ES-I3 (cell line): Measurements from ENCODE around the gene SHISAL1.
"Not testable (repeated sequence)": the region's sequence is repeated elsewhere in the genome, so short reads cannot be mapped to it uniquely, and the experiment has no call there.

ENCODE experiments used
- H3K36me3 ChIP-seq: 2 replicates; pipeline ENCODE4 v1.6.1; 2013; ENCODE audit warnings: mild to moderate bottlenecking, low read length, control low read depth, moderate library complexity; ENCODE audit not compliant: insufficient read depth
- H3K4me1 ChIP-seq: 2 replicates; pipeline ENCODE4 v1.6.1; 2013; ENCODE audit warnings: mild to moderate bottlenecking, control low read depth, low read length; ENCODE audit not compliant: insufficient read depth
- H3K9ac ChIP-seq: 2 replicates; pipeline ENCODE4 v1.6.1; 2013; ENCODE audit warnings: low read depth, mild to moderate bottlenecking, low read length, moderate library complexity
- H3K9me3 ChIP-seq: 2 replicates; pipeline ENCODE4 v1.6.1; 2013; ENCODE audit warnings: mild to moderate bottlenecking, low read length, moderate library complexity; ENCODE audit not compliant: control insufficient read depth, insufficient read depth

The SHISAL1 gene

DNA sequence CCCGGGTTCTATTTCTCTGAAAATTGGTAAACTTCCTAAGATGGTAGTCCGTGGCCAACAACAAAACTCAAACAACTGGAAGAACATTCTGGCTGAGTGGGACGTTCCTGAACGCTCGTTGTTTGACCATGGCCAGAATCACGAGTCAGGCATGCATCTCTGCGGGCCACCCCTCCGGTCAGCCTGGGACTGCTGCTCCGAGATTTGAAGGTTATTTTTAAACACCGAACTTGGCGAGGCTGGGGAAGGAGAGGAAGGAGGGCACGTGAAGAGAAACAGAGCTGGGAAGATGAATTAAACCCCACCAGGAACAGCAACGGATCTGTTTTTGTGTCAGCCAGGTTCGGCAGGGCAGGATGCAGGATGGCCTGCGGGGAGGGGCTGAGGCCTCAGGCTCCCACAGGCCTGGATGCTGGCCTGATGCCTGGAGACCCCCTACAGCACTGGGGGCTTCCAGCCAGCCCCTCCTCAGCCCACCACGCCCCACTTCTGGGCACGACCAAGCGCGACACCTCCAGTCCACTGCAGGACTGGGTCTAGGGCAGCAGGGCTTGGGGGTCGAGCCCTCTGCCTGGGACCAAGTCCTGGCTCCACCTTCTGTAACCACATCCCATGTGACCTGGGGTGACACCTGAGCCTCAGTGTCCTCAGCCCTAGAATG lies 5.1 kb downstream of the SHISAL1 start:
- peaks cover 3% of the 10 kb centered on the region; the same call in 1 of the 2 replicates for H3K4me1 ChIP-seq
- no peak overlapping the region for H3K9ac ChIP-seq
- no peaks in the 10 kb centered on the region for H3K36me3 ChIP-seq
- H3K9me3 ChIP-seq: no peaks in the 10 kb centered on the region

DNA sequence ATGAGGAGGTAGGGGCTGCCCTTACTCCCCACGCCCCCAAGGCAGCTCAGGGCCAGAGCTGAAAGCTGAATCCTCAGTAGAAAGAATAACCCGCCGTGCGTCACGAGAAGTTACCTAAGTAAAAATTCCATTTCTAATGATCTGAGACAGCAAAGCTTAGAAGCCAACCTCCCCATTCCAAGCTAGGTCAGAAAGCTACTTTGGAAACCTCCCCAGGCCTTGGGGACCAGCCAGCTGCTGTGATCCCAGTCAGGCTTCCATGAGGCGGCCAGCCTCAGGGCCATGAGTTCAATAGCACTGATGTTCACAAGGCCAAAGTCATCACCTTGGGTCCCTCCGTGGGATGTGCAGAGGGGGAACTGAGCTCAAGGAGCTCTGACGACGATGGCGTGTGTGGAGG lies 6.9 kb downstream of the SHISAL1 start:
- Histone ChIP-seq H3K36me3 (no peaks in the 10 kb centered on the region), H3K4me1 (peaks cover 3% of the 10 kb centered on the region; the same call in 1 of the 2 replicates), H3K9ac (no peak overlapping the region), H3K9me3 (no peaks in the 10 kb centered on the region)

DNA sequence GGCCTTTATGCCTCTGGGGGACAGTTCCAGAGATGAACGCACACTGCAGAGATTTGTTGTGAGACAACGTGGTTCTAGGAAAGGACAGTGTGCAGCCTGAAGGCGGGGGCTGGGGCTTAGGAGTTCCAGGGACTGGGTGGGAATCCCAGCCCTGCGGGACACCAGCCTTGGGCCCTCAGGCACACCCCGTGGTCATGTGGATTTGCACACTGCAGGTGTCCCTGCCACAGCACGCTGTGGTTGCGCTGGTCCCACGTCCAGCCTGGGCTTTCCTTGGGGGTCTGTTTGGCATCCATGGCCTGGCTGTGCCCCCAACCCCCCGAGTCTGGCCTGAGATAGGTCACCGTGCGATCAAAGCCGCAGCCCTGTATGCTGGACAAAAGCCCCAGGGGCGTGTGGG lies 7.3 kb downstream of the SHISAL1 start:
- Histone ChIP-seq H3K9me3 (no peaks in the 10 kb centered on the region), H3K36me3 (no peaks in the 10 kb centered on the region), H3K4me1 (peaks cover 3% of the 10 kb centered on the region; the same call in 1 of the 2 replicates), H3K9ac (no peak overlapping the region)

DNA sequence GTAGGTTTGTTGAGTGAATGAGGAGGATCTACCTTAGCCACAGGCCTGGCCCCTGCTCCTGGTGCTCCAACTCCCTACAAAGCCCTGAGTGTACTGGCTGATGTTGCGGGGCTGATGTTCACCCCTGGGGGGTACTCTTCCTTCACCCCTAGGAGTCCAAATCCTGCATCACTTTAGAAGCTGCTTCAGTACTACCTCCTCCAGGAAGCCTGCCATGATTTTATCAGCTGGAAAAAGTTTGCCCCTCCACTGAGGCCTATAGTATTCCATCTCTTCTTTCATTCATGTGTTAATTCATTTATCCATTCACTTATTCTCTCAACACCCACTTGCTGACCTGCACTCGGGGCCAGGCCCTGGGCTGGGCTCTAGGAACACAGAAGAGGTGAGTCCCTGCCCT lies 7.8 kb downstream of the SHISAL1 start:
- H3K9ac ChIP-seq: no peak overlapping the region
- no peaks in the 10 kb centered on the region for H3K9me3 ChIP-seq
- H3K4me1 ChIP-seq: peaks cover 3% of the 10 kb centered on the region; the same call in 1 of the 2 replicates
- no peaks in the 10 kb centered on the region for H3K36me3 ChIP-seq

DNA sequence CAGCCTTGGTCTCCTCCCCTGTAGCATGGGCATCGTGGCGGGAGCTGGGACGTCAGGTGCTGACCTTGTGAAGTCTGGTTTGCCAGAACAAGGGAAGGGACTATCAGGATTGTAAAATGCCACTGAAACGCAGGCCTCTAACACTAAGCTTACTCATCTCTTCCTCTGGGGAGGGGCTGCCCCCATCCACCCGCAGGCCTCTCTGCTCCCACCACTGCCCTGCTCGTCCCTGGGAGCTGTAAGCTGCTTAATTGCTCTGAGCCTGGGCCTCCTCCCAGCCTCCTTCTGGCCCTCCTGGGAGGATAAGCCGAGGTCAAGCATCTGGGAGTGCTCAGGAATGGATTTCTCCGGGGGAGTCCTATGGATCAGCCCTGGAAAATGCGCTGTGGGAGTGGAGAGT lies 8.4 kb downstream of the SHISAL1 start:
- no peaks in the 10 kb centered on the region for H3K36me3 ChIP-seq
- H3K9ac ChIP-seq: no peak overlapping the region
- H3K4me1 ChIP-seq: peaks cover under 1% of the 10 kb centered on the region; the same call in 1 of the 2 replicates
- H3K9me3 ChIP-seq: no peaks in the 10 kb centered on the region

DNA sequence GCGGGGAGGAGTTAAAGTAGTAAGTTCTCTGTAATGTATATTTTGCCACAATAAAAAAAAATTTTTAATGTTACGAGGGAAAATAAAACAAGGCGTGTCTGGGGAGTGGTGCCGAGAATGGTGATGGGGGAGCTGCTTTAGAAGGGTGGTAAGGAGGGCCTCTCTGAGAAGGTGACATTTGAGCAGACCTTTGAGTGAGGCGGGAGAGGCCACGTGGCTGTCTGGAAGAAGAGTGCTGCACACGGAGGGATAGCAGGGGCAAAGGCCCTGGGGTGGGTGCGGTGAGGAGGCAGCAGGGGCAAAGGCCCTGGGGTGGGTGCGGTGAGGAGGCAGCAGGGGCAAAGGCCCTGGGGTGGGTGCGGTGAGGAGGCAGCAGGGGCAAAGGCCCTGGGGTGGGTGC lies 10.4 kb downstream of the SHISAL1 start:
- not testable (repeated sequence) for H3K4me1 ChIP-seq, H3K36me3 ChIP-seq, H3K9me3 ChIP-seq, H3K9ac ChIP-seq

DNA sequence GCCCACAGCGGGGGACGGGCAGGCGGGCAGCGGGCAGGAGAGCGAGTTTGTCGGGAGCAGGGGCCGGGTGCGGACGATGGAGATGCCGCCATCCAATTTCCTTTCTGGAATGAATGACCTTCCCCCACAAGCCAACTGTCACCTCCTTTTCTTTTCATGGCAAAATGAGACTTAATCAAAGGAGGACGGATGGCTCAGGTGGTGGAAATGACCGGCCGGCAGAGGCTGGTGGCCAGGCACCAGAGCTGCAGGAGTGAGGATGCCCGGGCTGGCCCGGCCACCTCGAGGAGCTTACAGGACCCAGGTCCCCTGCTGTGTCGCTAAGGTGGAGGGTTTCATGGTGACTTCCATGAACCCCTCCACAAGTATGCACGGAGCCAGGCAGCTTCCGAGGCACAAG lies 11.7 kb downstream of the SHISAL1 start:
- H3K9ac ChIP-seq: no peak overlapping the region
- H3K4me1 ChIP-seq: peaks cover 6% of the 10 kb centered on the region; the same call in 1 of the 2 replicates
- H3K9me3 ChIP-seq: no peaks in the 10 kb centered on the region
- no peaks in the 10 kb centered on the region for H3K36me3 ChIP-seq

DNA sequence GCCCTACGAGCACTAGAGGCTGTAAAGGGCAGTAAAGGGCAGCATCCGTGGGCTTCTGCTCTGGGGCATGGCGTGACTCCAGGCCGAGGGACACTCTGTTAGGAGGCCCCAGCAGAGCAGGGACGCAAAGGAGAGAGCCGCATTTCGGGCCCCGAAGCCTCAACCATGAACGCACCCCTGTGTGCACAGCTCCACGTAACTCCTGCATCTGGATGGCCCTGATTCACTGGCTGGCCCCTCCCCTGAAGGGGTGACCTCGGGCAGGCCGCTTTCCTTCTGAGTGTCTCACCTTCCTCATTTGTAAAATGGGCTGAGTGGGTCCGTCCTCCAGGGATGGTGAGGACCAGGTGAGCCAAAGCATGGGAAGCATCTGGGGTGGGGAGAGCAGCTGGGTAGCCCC lies 13.6 kb downstream of the SHISAL1 start:
- no peaks in the 10 kb centered on the region for H3K36me3 ChIP-seq
- H3K4me1 ChIP-seq: peaks cover 6% of the 10 kb centered on the region; the same call in 1 of the 2 replicates
- no peak overlapping the region for H3K9ac ChIP-seq
- no peaks in the 10 kb centered on the region for H3K9me3 ChIP-seq

DNA sequence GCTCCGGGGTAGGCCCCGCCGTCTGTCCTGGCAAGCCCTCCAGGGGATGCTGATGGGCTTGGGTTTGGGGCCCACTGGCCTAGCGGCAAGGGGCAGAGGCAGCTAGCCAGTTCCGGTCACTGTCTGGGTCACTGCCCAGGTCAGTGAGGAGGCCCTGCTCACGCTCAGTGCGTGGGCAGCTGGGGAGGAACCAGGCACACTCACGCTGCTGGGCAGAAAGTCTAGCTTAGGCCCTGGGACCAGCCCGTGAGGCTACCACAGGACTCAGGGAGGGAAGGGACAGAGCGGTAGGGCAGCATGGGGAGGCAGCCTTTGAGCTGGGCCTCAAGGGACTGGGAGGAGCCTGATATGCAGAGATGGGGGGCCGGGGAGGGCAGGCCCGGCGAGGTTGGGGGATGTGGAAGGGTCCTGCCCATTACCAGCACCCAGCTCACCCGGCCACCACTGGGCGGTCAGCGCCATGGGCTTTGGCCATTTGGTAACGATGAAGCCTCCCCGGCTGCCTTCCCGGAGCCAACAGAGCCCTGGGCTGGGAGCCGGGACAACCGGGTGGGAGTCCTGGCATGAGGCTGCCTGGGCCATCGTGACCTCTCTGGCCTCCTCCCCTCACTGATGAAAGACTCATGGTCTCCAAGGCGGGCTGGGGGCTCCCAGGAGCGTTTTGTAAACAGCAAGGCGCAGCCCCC lies 14.2 kb downstream of the SHISAL1 start:
- Histone ChIP-seq H3K9me3 (no peaks in the 10 kb centered on the region), H3K36me3 (no peaks in the 10 kb centered on the region), H3K9ac (no peak overlapping the region), H3K4me1 (peaks cover 6% of the 10 kb centered on the region; the same call in 1 of the 2 replicates)

DNA sequence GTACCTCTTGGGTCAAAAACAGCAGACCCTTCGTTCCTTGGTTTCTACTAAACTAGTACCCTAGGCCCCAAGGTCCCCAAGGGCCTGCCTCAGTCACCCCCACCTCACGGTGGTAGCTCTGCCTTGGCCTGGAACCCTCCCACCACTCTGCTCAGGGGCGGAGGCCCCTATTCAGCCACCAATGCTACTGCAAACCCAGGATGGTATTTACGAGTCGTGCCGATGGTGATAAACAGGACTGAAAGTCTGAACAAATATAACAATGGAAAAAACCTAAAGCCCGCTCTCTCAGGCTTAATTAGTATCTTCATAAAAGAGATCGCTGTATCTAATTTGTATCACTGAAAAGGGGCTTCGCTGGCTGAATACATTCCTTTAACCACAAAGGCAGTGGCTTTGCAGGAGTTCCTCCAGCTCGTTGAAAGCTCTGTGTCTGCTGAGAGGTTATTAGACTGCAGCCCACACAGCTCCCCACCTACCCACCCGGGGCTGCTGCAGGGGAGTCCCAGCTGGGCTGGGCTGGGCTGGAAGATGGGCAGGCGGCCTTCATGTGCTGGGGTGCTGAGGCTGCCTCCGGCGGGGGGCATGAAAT lies 15.2 kb downstream of the SHISAL1 start:
- Histone ChIP-seq H3K4me1 (peaks cover 6% of the 10 kb centered on the region; the same call in 1 of the 2 replicates), H3K9me3 (no peaks in the 10 kb centered on the region), H3K36me3 (no peaks in the 10 kb centered on the region), H3K9ac (no peak overlapping the region)

DNA sequence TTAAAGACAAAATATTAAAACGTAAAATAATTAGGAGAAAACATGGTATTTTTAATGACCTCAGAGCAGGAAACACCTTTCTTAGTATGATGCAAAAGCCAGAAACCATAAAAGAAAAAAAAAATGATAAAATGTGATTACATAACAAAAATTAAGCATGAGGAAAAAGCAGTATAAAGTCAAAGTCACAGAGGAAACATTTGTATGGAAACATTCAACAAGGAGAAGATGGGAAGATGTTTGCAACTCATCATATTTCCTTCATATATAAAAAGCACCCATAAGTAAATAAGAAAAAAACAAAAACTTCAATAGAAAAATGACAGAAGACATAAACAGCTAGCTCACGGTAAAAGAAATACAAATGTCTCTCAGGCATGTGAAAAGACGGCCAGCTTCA lies 17.3 kb downstream of the SHISAL1 start:
- Histone ChIP-seq H3K36me3 (no peaks in the 10 kb centered on the region), H3K9me3 (no peaks in the 10 kb centered on the region), H3K9ac (no peak overlapping the region), H3K4me1 (peaks cover 17% of the 10 kb centered on the region)

DNA sequence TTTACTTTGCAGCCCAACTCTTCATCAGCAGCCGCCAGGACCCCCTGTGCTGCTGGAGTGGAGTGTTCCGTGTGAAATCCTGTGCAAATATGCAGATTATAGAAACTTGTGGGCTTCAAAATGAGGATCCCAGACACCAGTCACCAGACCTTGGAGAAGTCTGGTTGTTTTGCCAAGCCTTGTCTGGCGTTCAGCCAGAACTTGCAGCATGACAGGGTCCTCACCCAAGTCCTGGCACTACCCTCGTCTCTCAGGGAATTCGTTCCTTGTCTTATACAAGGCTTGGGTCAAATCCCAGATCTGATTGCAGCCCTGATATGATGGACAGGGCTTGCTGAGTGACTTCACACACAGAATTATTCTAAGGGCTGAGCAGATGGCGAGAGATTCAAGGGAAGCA lies 18.9 kb downstream of the SHISAL1 start:
- Histone ChIP-seq H3K9ac (no peak overlapping the region), H3K36me3 (no peaks in the 10 kb centered on the region), H3K4me1 (peaks cover 27% of the 10 kb centered on the region), H3K9me3 (no peaks in the 10 kb centered on the region)

DNA sequence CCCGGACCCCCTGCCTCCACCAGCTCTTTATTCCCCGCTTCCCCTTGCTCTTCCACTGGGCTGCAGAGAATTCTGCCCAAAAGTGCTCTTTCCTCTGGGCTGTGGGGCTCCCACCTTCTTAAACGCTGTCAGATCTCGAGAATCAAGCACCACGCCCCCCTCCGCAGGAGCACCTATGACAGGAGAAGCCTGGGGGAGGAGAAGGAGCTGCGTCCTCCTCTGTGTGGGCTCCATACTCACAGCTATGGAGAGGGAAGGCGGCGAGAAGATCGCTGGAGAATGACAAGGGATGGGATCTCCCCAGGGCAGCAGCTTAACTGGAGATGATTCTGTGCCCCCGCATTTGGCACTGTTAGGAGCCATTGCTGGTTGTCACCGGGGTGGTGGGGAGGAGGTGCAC lies 19.7 kb downstream of the SHISAL1 start:
- no peak overlapping the region for H3K9ac ChIP-seq

DNA sequence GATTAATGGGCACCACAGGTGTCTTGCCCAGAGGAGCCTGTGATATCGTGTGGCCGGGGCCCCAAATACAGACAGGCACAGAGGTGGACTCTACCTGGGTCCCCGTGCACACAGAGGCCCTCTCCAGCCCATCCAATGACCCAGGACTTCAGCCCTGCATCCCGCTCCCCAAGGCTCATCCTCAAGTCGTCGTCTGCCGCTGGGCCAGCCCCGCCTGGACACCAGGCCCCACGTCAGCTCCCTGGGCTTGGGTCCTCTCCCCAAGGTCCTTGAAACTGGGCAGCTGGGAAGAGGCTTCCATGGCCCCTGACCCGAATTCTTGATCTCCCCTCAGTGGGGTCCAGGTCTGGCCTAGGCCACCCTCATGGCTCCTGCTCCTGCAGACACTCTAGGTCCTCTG lies 20.2 kb downstream of the SHISAL1 start:
- no peaks in the 10 kb centered on the region for H3K9me3 ChIP-seq
- H3K9ac ChIP-seq: no peak overlapping the region
- peaks cover 25% of the 10 kb centered on the region for H3K4me1 ChIP-seq
- no peaks in the 10 kb centered on the region for H3K36me3 ChIP-seq

More for the DNA sequence above, 19.7 kb downstream of the SHISAL1 start:
- no peaks in the 10 kb centered on the region for H3K9me3 ChIP-seq
- peaks cover 26% of the 10 kb centered on the region for H3K4me1 ChIP-seq
- no peaks in the 10 kb centered on the region for H3K36me3 ChIP-seq
